ENCODE measurements around the gene OSMR.

DNA sequence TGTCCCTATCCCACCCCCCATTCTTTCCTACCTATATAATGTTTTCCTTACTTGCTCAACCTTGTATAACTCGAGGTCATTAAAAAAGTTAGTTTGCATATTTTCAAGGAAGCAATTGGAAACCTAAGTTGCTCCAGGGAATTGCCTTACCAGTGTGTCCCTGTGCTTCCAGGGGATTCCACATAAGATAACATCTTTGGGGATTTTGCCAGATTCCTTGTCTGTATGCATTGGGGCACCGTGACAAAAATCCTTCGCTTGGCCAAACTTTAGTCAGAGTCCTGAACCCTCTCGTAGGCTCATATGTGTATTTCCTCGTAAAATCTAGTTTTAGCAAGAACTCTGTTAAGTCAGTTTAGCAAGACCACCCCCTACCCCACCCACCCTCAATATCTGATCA lies 14.7 kb upstream of the OSMR start:
- no peak for TF ChIP-seq POLR2A (IDR thresholded peaks at IDR 0.05; ENCODE audit: low read length)
- TF ChIP-seq GATA1 (IDR thresholded peaks at IDR 0.05; ENCODE audit: low read depth, low read length) = no peak

Measured in erythroblast (primary cell).